ENCODE results near the gene AIMP2.
"Not testable (repeated sequence)": the region's sequence is repeated elsewhere in the genome, so short reads cannot be mapped to it uniquely, and the experiment has no call there.

GRCh38 chr7:6007835-6008590 lies 1.1 kb upstream of the AIMP2 start:
- not testable (repeated sequence) for TF ChIP-seq POLR2AphosphoS5, POLR2A (IDR thresholded peaks at IDR 0.05; ENCODE audit: low read depth, low read length)

All from GM12892 (cell line).